Measurements from ENCODE around the gene ZNF580.

Gene ZNF580

GRCh38 chr19:55692681-55693081 is 51.9 kb downstream of the ZNF580 start:
- H3K27me3 ChIP-seq (ENCODE audit: insufficient read depth, low read length): no peaks in the 10 kb centered on the region
- no peak overlapping the region for H3K9ac ChIP-seq (ENCODE audit: low read depth, low read length)
- no peak overlapping the region for H3K27ac ChIP-seq (ENCODE audit: low read depth, low read length)
- no peaks in the 10 kb centered on the region for H3K9me3 ChIP-seq (ENCODE audit: insufficient read depth, low read depth, low read length)
- H3K4me1 ChIP-seq (ENCODE audit: insufficient read depth, low read length): no peaks in the 10 kb centered on the region
- H3K36me3 ChIP-seq (ENCODE audit: insufficient read depth, low read length): peaks cover 78% of the 10 kb centered on the region
- no peak overlapping the region for H3K4me3 ChIP-seq (ENCODE audit: low read length)
- 94% methylated on average over 19 of the region's 19 CpGs for WGBS
